Smooth muscle cell (in vitro differentiated cells): Measurements from ENCODE around the gene AXIN1. TPM values are rescaled to one million over a fixed set of nuclear protein-coding genes. Genes with fewer than 3 reads are reported as not detected.

Experiments
- DNase-seq: peaks from one replicate; lab custom pipeline; 2025; ENCODE audit not compliant: unreplicated experiment; lab: John Stamatoyannopoulos, UW
- H2AFZ ChIP-seq: fragments of 200-600 bp; sonication (generic); 2 replicates; pipeline ENCODE4 v1.6.0; 2016; ENCODE audit warnings: antibody characterized with exemption, low read depth, mild to moderate bottlenecking
- H3F3A ChIP-seq: fragments of 200-600 bp; sonication (generic); 2 replicates; pipeline ENCODE4 v1.6.0; 2017; ENCODE audit warnings: antibody characterized with exemption, low read depth
- H3K27ac ChIP-seq: fragments of 200-600 bp; sonication (generic); 2 replicates; pipeline ENCODE4 v1.5.1; 2016; ENCODE audit warnings: low read depth, mild to moderate bottlenecking
- H3K27me3 ChIP-seq: fragments of 200-600 bp; sonication (generic); 2 replicates; pipeline ENCODE4 v1.6.1; 2016; ENCODE audit warnings: low read depth, mild to moderate bottlenecking
- H3K36me3 ChIP-seq: fragments of 200-600 bp; sonication (generic); 2 replicates; pipeline ENCODE4 v1.5.1; 2016; ENCODE audit warnings: low read depth
- H3K4me1 ChIP-seq: fragments of 200-600 bp; sonication (generic); 2 replicates; pipeline ENCODE4 v1.5.1; 2016; ENCODE audit warnings: low read depth
- H3K4me2 ChIP-seq: fragments of 200-600 bp; sonication (generic); 2 replicates; pipeline ENCODE4 v1.6.0; 2016; ENCODE audit warnings: mild to moderate bottlenecking
- H3K4me3 ChIP-seq: fragments of 200-600 bp; sonication (generic); 2 replicates; pipeline ENCODE4 v1.5.1; 2016; ENCODE audit warnings: mild to moderate bottlenecking
- H3K79me2 ChIP-seq: fragments of 200-600 bp; sonication (generic); 2 replicates; pipeline ENCODE4 v1.6.0; 2016; ENCODE audit warnings: low read depth, mild to moderate bottlenecking
- H3K9ac ChIP-seq: fragments of 200-600 bp; sonication (generic); 2 replicates; pipeline ENCODE4 v1.6.0; 2016; ENCODE audit warnings: low read depth
- H3K9me3 ChIP-seq: fragments of 200-600 bp; sonication (generic); replicated peaks from 2 replicates; pipeline ENCODE4 v1.5.1; 2016; ENCODE audit warnings: low read depth
- H4K20me1 ChIP-seq: fragments of 200-600 bp; sonication (generic); 2 replicates; pipeline ENCODE4 v1.6.0; 2016; ENCODE audit warnings: low read depth
- CTCF ChIP-seq: fragments of 200-600 bp; sonication (generic); IDR thresholded peaks from 2 replicates; pipeline ENCODE4 v1.5.1; 2017; ENCODE audit warnings: borderline replicate concordance, mild to moderate bottlenecking, antibody characterized with exemption; ENCODE audit not compliant: insufficient read depth, poor library complexity, severe bottlenecking
- WGBS: methylation state at CpG from one replicate; pipeline ENCODE4 v1.1.7; 2016; ENCODE audit warnings: low lambda C conversion rate; 5-methylcytosine and 5-hydroxymethylcytosine counted together
- polyA plus RNA-seq: library from polyadenylated mRNA; unstranded; fragments of >200 nt; fragmentation: Nextera tagmentation; extraction: Ambion mirVana; gene quantifications from 2 replicates; pipeline ENCODE4 v1.2.1, GENCODE V29; 2016
- total RNA-seq: library from RNA; depleted of rRNA; stranded (reverse); fragments of >200 nt; gene quantifications from 2 replicates; pipeline ENCODE4 v1.2.3, GENCODE V29; 2014

Gene AXIN1
- total and polyA plus RNA-seq, 2 experiments from 2014 or later, result 13.0 to 15.0 TPM

GRCh38 chr16:272633-273546, 79.6 kb downstream of the AXIN1 start:
- DNase-seq, result no peak
- H3K4me3 ChIP-seq, result no peak overlapping the region
- no peaks in the 10 kb centered on the region for H3K9me3 ChIP-seq
- H2AFZ ChIP-seq, result no peak overlapping the region
- no peak overlapping the region for H3K27ac ChIP-seq
- H3K4me2 ChIP-seq, result no peak overlapping the region
- WGBS, result 91% methylated on average over 26 of the region's 36 CpGs
- no peaks in the 10 kb centered on the region for H3F3A ChIP-seq
- no peak overlapping the region for H3K9ac ChIP-seq
- H3K79me2 ChIP-seq, result no peaks in the 10 kb centered on the region
- peaks cover 5% of the 10 kb centered on the region for H3K27me3 ChIP-seq
- peaks cover 3% of the 10 kb centered on the region for H3K4me1 ChIP-seq
- H4K20me1 ChIP-seq, result no peaks in the 10 kb centered on the region
- H3K36me3 ChIP-seq, result no peaks in the 10 kb centered on the region
- no peak for TF ChIP-seq CTCF

GRCh38 chr16:270381-271255, 81.9 kb downstream of the AXIN1 start:
- Histone ChIP-seq H3K36me3 (no peaks in the 10 kb centered on the region), H3K27ac (no peak overlapping the region), H3K79me2 (no peaks in the 10 kb centered on the region), H4K20me1 (no peaks in the 10 kb centered on the region), H2AFZ (no peak overlapping the region), H3K4me1 (peaks cover 3% of the 10 kb centered on the region), H3K9me3 (no peaks in the 10 kb centered on the region), H3K4me2 (no peak overlapping the region), H3F3A (no peaks in the 10 kb centered on the region), H3K4me3 (no peak overlapping the region), H3K9ac (no peak overlapping the region), H3K27me3 (peaks cover 5% of the 10 kb centered on the region)
- TF ChIP-seq CTCF, result no peak
- WGBS, result 97% methylated on average over 28 of the region's 34 CpGs
- no peak for DNase-seq

GRCh38 chr16:269061-269796, 83.3 kb downstream of the AXIN1 start:
- Histone ChIP-seq H3K27ac (no peak overlapping the region), H3F3A (no peaks in the 10 kb centered on the region), H3K9me3 (no peaks in the 10 kb centered on the region), H2AFZ (no peak overlapping the region), H3K79me2 (no peaks in the 10 kb centered on the region), H4K20me1 (no peaks in the 10 kb centered on the region), H3K4me3 (no peak overlapping the region), H3K9ac (no peak overlapping the region), H3K36me3 (no peaks in the 10 kb centered on the region), H3K4me2 (no peak overlapping the region), H3K4me1 (no peaks in the 10 kb centered on the region), H3K27me3 (no peaks in the 10 kb centered on the region)
- TF ChIP-seq CTCF, result no peak
- 94% methylated on average over 22 of the region's 24 CpGs for WGBS
- DNase-seq, result no peak
